Measurements from ENCODE around the gene TLR10. TPM values are rescaled to one million over a fixed set of nuclear protein-coding genes. Genes with fewer than 3 reads are reported as not detected.

The TLR10 gene
- total and polyA plus RNA-seq, 2 experiments from 2014 or later: 0.14 TPM; not detected in 1

- Histone ChIP-seq H3K9me2 (ENCODE audit: insufficient read depth) (peaks cover 2% of the 10 kb centered on the region; the same call in 1 of the 2 replicates), H3K79me2 (replicated peaks; ENCODE audit: insufficient read depth) (no peaks in the 10 kb centered on the region), H3K36me3 (ENCODE audit: insufficient read depth) (no peaks in the 10 kb centered on the region), H3K4me2 (no peak overlapping the region), H3K4me3 (no peak overlapping the region), H2AFZ (no peak overlapping the region), H3K27ac (ENCODE audit: low read depth) (no peak overlapping the region), H3F3A (replicated peaks; ENCODE audit: low read depth) (no peaks in the 10 kb centered on the region), H3K4me1 (ENCODE audit: insufficient read depth) (no peaks in the 10 kb centered on the region), H3K27me3 (ENCODE audit: insufficient read depth) (no peaks in the 10 kb centered on the region), H4K20me1 (replicated peaks; ENCODE audit: insufficient read depth) (no peaks in the 10 kb centered on the region)
- no peaks in the 10 kb centered on the region for H3K4me1 Mint-ChIP-seq
- ATAC-seq: no peak
- TF ChIP-seq ZNF331 (CRISPR knock-in tag; IDR thresholded peaks at IDR 0.05; ENCODE audit: low read depth): no peak
- TF ChIP-seq EZH2phosphoT487 (IDR thresholded peaks at IDR 0.05; ENCODE audit: unreplicated experiment): no peak
- TF ChIP-seq CREB1 (CRISPR knock-in tag; IDR thresholded peaks at IDR 0.05; ENCODE audit: low read depth): no peak
- no peak for TF ChIP-seq CTCF (conservative IDR thresholded peaks at IDR 0.05; ENCODE audit: low read depth in 2 of 2)
- TF ChIP-seq JUNB (IDR thresholded peaks at IDR 0.05; ENCODE audit: unreplicated experiment): no peak
- TF ChIP-seq POLR2AphosphoS5 (IDR thresholded peaks at IDR 0.05; ENCODE audit: low read depth): no peak
- no peak for TF ChIP-seq REST (IDR thresholded peaks at IDR 0.05; ENCODE audit: unreplicated experiment)
- TF ChIP-seq EZH2 (IDR thresholded peaks at IDR 0.05; ENCODE audit: low read depth, unreplicated experiment): no peak
- peaks cover 4% of the 10 kb centered on the region for H3K27me3 Mint-ChIP-seq (ENCODE audit: insufficient read depth, low read depth, poor library complexity)
- no peak overlapping the region for H3K4me3 Mint-ChIP-seq
- H3K27ac Mint-ChIP-seq: no peak overlapping the region
- H3K9me3 Mint-ChIP-seq: no peaks in the 10 kb centered on the region; the same call in 2 of the 3 replicates
- no peak for DNase-seq (ENCODE audit: low spot score)
- no peaks in the 10 kb centered on the region for H3K36me3 Mint-ChIP-seq (ENCODE audit: low read depth)
Measured at GRCh38 chr4:38788317-38788716, 5.5 kb upstream of the TLR10 start.

- DNase-seq (ENCODE audit: low spot score): no peak
- Histone ChIP-seq H3K4me3 (no peak overlapping the region), H3K9me2 (ENCODE audit: insufficient read depth) (peaks cover 2% of the 10 kb centered on the region; the same call in 1 of the 2 replicates), H3F3A (replicated peaks; ENCODE audit: low read depth) (no peaks in the 10 kb centered on the region), H3K79me2 (replicated peaks; ENCODE audit: insufficient read depth) (no peaks in the 10 kb centered on the region), H2AFZ (no peak overlapping the region), H3K36me3 (ENCODE audit: insufficient read depth) (no peaks in the 10 kb centered on the region), H3K4me2 (no peak overlapping the region), H3K27me3 (ENCODE audit: insufficient read depth) (no peaks in the 10 kb centered on the region), H4K20me1 (replicated peaks; ENCODE audit: insufficient read depth) (no peaks in the 10 kb centered on the region), H3K4me1 (ENCODE audit: insufficient read depth) (no peaks in the 10 kb centered on the region), H3K27ac (ENCODE audit: low read depth) (no peak overlapping the region)
- peaks cover 5% of the 10 kb centered on the region for H3K27me3 Mint-ChIP-seq (ENCODE audit: insufficient read depth, low read depth, poor library complexity)
- H3K4me1 Mint-ChIP-seq: peaks cover 1% of the 10 kb centered on the region; the same call in 2 of the 3 replicates
- no peak for ATAC-seq
- no peak overlapping the region for H3K27ac Mint-ChIP-seq
- no peak overlapping the region for H3K4me3 Mint-ChIP-seq
- H3K36me3 Mint-ChIP-seq (ENCODE audit: low read depth): no peaks in the 10 kb centered on the region
- no peaks in the 10 kb centered on the region; the same call in 2 of the 3 replicates for H3K9me3 Mint-ChIP-seq
- TF ChIP-seq STAT1 (IDR thresholded peaks at IDR 0.05; ENCODE audit: unreplicated experiment) (no peak), CREB1 (CRISPR knock-in tag; IDR thresholded peaks at IDR 0.05; ENCODE audit: low read depth) (no peak), ZNF462 (CRISPR knock-in tag; IDR thresholded peaks at IDR 0.05) (no peak), POLR2AphosphoS5 (IDR thresholded peaks at IDR 0.05; ENCODE audit: low read depth) (no peak)
Measured at GRCh38 chr4:38787693-38788092, 4.9 kb upstream of the TLR10 start.
